Activated T-cell treated with anti-CD3 and anti-CD28 coated beads for 24 hours (primary cell): ENCODE measurements around the gene ADCY10.

ENCODE experiments used
- DNase-seq: peaks from one replicate; pipeline ENCODE4 v3.0.0-alpha.2; 2020; ENCODE audit warnings: low read depth

Gene ADCY10

DNA sequence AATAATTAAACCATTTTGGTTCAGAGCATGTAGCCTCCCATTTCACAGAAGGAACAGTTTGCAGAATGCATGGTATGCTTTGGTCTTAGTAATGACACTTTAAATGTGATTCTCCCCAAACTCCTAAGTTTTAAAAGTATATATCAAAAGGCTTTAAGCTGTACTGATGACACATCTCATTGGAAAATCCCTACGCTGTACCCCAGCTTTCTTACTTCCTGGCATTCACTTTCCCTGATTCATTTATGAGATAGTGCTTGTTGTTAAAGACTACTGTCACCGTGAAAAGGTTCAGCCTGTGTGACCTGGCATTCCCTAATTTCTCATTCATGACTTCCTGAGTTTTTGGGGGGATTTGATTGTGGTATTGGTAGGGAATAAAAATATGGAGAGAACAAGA, 138.8 kb downstream of the ADCY10 start:
- DNase-seq = no peak

GRCh38 chr1:167774710-167775109, 139.2 kb downstream of the ADCY10 start:
- no peak for DNase-seq

- DNase-seq = no peak
These were observed 140.4 kb downstream of the ADCY10 start for GRCh38 chr1:167773516-167773915.

- DNase-seq = no peak
These were observed 141.5 kb downstream of the ADCY10 start for GRCh38 chr1:167772436-167772835.

DNA sequence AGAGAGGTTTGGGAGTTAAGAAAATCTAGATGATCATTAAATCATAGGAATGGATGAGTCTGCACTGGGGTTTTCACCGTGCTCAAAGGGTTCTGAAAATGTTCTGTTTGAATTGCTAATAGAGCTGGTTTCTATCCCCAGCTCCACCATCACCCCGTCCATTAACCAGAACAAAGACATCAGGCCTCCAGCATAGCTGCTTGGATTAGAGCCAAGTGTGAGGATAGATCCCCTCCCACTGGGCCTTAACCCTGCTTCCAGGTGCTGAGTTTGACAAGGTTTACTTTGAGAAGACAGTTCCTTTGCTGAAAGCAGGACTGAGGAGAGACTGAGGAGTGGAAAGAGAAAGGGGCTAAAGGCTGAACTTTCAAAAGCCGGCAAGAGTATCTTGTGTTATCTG, 143.8 kb downstream of the ADCY10 start:
- no peak for DNase-seq

DNA sequence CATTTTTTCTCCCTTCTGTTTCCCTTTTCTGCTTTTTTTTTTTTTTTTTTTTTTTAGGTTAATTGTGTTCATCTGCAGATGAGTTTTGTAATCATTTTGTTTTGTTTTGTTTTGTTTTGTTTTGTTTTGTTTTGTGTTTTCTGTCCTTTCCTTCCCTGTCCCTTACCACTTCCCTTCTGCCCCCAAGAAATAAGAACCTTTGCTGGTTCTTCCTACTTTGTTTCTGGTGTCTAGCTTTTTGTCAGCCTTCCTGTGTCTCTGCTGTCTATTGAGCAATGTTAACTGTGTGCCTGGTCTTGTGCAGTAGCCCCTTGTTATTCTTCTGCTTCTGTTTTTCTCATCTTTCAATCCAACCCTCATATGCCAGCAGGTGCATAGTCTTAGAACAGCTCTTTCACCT, 146.2 kb downstream of the ADCY10 start:
- DNase-seq = no peak

- DNase-seq = no peak
These were observed 147.4 kb downstream of the ADCY10 start for GRCh38 chr1:167766538-167766937.

DNA sequence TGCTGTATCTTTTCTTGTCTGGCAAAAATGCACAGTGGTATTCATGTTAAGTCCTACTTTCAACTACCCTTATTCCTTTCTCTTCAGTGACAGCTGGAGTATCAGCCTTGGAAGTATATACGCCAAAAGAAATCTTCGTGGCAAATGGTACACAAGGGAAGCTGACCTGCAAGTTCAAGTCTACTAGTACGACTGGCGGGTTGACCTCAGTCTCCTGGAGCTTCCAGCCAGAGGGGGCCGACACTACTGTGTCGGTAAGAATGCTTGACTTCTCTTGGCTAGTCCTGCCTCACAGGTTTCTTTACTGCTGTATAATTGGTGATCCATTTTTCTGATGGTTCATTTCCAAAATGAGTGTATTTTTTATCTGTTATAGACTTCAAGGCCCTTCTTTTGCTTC, 148.4 kb downstream of the ADCY10 start:
- no peak for DNase-seq

GRCh38 chr1:167764458-167765330, 149.2 kb downstream of the ADCY10 start:
- no peak for DNase-seq

GRCh38 chr1:167763525-167764220, 150.3 kb downstream of the ADCY10 start:
- no peak for DNase-seq

DNA sequence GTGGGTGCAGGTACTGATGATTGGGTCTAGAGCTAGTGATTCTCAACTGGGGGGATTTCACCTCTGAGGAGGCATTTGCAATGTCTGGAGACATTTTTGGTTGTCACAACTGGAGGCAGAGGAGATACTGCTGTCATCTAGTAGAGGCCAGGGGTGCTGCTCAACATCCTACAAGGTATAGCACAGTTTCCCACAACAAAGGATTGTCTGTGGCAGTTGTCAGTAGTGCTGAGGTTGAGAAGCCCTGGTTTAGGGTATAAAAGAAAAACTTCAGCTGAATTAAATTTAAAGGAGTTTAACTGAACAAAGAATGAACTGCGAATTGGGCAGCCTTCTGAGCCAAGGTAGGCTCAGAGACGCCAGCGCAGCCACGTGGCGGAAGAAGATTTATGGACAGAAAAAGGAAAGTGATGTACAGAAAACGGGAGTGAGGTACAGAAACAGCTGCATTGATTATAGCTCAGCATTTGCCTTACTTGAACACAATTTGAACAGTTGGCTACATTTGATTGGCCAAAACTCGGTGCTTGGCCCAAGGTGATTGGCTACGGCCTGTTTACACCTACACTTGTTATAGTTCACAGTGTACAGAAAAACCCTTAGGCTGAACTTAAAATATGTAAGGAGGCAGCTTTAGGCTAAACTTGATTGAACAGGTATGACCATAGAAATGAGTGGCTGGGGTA, 151.7 kb downstream of the ADCY10 start:
- no peak for DNase-seq

GRCh38 chr1:167761400-167761799, 152.5 kb downstream of the ADCY10 start:
- no peak for DNase-seq
